Testis (tissue), 2 donors: ENCODE results near the gene SORL1-AS1.

Experiments used
- POLR2A ChIP-seq: fragments of 450-650 bp; IDR thresholded peaks from one replicate; pipeline ENCODE4 v1.6.1; 2017; ENCODE audit warnings: antibody characterized with exemption, mild to moderate bottlenecking, moderate library complexity
- TF ChIP-seq, protein P1 (sequence below), 3 experiments: fragments of 450-650 bp in 2 of 3; fragments of 200-600 bp in 1 of 3; sonication (generic) in 1 of 3; IDR thresholded peaks; one replicate each; pipeline ENCODE4 v1.5.1; 2016 to 2019; ENCODE audit warnings: antibody characterized with exemption in 3 of 3, mild to moderate bottlenecking in 2 of 3, moderate library complexity in 1 of 3

DNA sequence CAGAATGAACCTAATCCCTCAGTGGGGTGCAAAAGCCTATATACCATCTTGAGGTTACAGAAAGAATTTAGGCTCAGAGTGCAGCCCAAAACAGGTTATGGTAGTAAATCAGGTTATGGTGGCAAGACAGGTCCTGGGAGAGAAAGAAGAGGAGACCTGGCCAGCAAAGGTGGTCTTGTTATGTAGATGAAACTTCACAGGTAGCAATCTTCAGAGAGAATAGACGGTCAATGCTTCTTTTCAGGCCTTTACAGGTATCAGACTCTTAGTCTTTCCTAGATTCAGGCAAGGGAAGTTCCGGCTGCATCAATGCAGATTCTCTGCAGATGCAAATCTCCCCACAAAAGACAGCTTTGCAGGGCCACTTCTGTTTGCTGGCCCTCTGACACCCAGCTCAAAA, 46.5 kb downstream of the SORL1-AS1 start:
- TF ChIP-seq, protein P1, sequence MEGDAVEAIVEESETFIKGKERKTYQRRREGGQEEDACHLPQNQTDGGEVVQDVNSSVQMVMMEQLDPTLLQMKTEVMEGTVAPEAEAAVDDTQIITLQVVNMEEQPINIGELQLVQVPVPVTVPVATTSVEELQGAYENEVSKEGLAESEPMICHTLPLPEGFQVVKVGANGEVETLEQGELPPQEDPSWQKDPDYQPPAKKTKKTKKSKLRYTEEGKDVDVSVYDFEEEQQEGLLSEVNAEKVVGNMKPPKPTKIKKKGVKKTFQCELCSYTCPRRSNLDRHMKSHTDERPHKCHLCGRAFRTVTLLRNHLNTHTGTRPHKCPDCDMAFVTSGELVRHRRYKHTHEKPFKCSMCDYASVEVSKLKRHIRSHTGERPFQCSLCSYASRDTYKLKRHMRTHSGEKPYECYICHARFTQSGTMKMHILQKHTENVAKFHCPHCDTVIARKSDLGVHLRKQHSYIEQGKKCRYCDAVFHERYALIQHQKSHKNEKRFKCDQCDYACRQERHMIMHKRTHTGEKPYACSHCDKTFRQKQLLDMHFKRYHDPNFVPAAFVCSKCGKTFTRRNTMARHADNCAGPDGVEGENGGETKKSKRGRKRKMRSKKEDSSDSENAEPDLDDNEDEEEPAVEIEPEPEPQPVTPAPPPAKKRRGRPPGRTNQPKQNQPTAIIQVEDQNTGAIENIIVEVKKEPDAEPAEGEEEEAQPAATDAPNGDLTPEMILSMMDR (IDR thresholded peaks at IDR 0.05) = no peak
- no peak for TF ChIP-seq POLR2A
